Caco-2 (cell line): ENCODE measurements around the gene GPC6. TPM values are rescaled to one million over a fixed set of nuclear protein-coding genes. Genes with fewer than 3 reads are reported as not detected.

ENCODE experiments used
- BruUV-seq: library from RNA; stranded (reverse); fragments of 400-500 nt; replicated peaks from 2 replicates; lab custom pipeline; 2021; lab: Mats Ljungman, UMichigan
- CTCF ChIA-PET: fragments of 300-600 bp; sonication (Branson Sonifier 250); formaldehyde crosslinking; loops from one replicate; lab custom pipeline; 2022; ENCODE audit warnings: antibody characterized with exemption; lab: Charles Lee
- POLR2A ChIA-PET: fragments of 300-600 bp; sonication (Branson Sonifier 250); formaldehyde crosslinking; loops from one replicate; lab custom pipeline; 2022; ENCODE audit warnings: antibody characterized with exemption; lab: Charles Lee
- DNase-seq, 2 experiments: peaks; one replicate each; pipeline versions ENCODE4 v3.0.0 to v3.0.0-alpha.2; 2020 to 2022
- H3K27me3 ChIP-seq: replicated peaks from 2 replicates; pipeline ENCODE4 v1.6.0; 2011; ENCODE audit warnings: low read length; ENCODE audit not compliant: control insufficient read depth, insufficient read depth
- H3K36me3 ChIP-seq: 2 replicates; pipeline ENCODE4 v1.5.1; 2011; ENCODE audit warnings: low read length; ENCODE audit not compliant: control insufficient read depth, insufficient read depth
- H3K4me1 ChIP-seq: fragments of 250-450 bp; sonication (Bioruptor Pico); 2 replicates; pipeline ENCODE4 v1.5.1; 2020; ENCODE audit warnings: mild to moderate bottlenecking
- H3K4me3 ChIP-seq: 2 replicates; pipeline ENCODE4 v1.5.1; 2011; ENCODE audit warnings: low read depth, mild to moderate bottlenecking, control low read depth, low read length
- H3K9me3 ChIP-seq: fragments of 250-450 bp; sonication (Bioruptor Pico); 2 replicates; pipeline ENCODE4 v1.5.1; 2020; ENCODE audit warnings: mild to moderate bottlenecking, moderate library complexity
- H3K27ac Mint-ChIP-seq: one replicate; pipeline ENCODE4 v1.8.0; 2022; ENCODE audit warnings: mixed read lengths; ENCODE audit not compliant: unreplicated experiment
- H3K27me3 Mint-ChIP-seq: one replicate; pipeline ENCODE4 v1.8.0; 2022; ENCODE audit warnings: mixed read lengths; ENCODE audit not compliant: insufficient read depth, unreplicated experiment
- H3K36me3 Mint-ChIP-seq: one replicate; pipeline ENCODE4 v1.8.0; 2022; ENCODE audit warnings: mild to moderate bottlenecking, mixed read lengths; ENCODE audit not compliant: insufficient read depth, unreplicated experiment
- H3K4me1 Mint-ChIP-seq: one replicate; pipeline ENCODE4 v1.8.0; 2022; ENCODE audit warnings: low read depth, mixed read lengths; ENCODE audit not compliant: unreplicated experiment
- H3K4me3 Mint-ChIP-seq: one replicate; pipeline ENCODE4 v1.8.0; 2022; ENCODE audit warnings: mild to moderate bottlenecking, moderate library complexity, mixed read lengths; ENCODE audit not compliant: unreplicated experiment
- H3K9me3 Mint-ChIP-seq: one replicate; pipeline ENCODE4 v1.8.0; 2022; ENCODE audit warnings: mixed read lengths; ENCODE audit not compliant: unreplicated experiment
- CTCF ChIP-seq, 2 experiments: fragments of 200-600 bp in 1 of 2; IDR thresholded peaks; 1 replicate in 1 of 2; 2 replicates in 1 of 2; pipeline versions ENCODE4 v1.5.1 to v1.8.0; 2011 to 2022; ENCODE audit warnings: antibody characterized with exemption in 1 of 2, control low read depth in 1 of 2, inconsistent platforms in 1 of 2, low read depth in 1 of 2, low read length in 1 of 2, mild to moderate bottlenecking in 1 of 2, moderate library complexity in 1 of 2; ENCODE audit not compliant: insufficient read depth in 1 of 2, severe bottlenecking in 1 of 2, unreplicated experiment in 1 of 2
- intact Hi-C: fragments of 100-400 bp; cut with micrococcal nuclease; formaldehyde crosslinking; loops from one replicate; pipeline ENCODE4 v1.10.0; 2022; ENCODE audit not compliant: unreplicated experiment
- total RNA-seq: library from RNA; stranded (reverse); gene quantifications from 2 replicates; pipeline ENCODE4 v1.2.3, GENCODE V29; 2022

The GPC6 gene
- total RNA-seq, 1 experiment from 2014 or later = 0.16 TPM

- H3K27me3 ChIP-seq = no peaks in the 10 kb centered on the region
- no peak for DNase-seq
- POLR2A ChIA-PET = no interaction called here
- no peaks in the 10 kb centered on the region for H3K9me3 ChIP-seq
- CTCF ChIA-PET = no interaction called here
- no peak overlapping the region for H3K27ac Mint-ChIP-seq
- no peak for TF ChIP-seq CTCF (IDR thresholded peaks at IDR 0.05; ENCODE audit: insufficient read depth in 1 of 2, low read depth in 1 of 2, low read length in 1 of 2, severe bottlenecking in 1 of 2, unreplicated experiment in 1 of 2)
- H3K4me3 ChIP-seq = no peak overlapping the region
- H3K27me3 Mint-ChIP-seq = peaks cover 6% of the 10 kb centered on the region
- H3K4me1 Mint-ChIP-seq = no peaks in the 10 kb centered on the region
- no peak overlapping the region for H3K4me3 Mint-ChIP-seq
- intact Hi-C loops = no loop called here
- no peaks in the 10 kb centered on the region for H3K4me1 ChIP-seq
- H3K36me3 ChIP-seq = no peaks in the 10 kb centered on the region
- H3K36me3 Mint-ChIP-seq = no peaks in the 10 kb centered on the region
- BruUV-seq = no TSS peak
- peaks cover 8% of the 10 kb centered on the region for H3K9me3 Mint-ChIP-seq
Measured at GRCh38 chr13:94080527-94080926, 853.9 kb downstream of the GPC6 start.

- Mint-ChIP-seq H3K36me3 (no peaks in the 10 kb centered on the region), H3K4me1 (no peaks in the 10 kb centered on the region), H3K27me3 (peaks cover 6% of the 10 kb centered on the region), H3K4me3 (no peak overlapping the region), H3K27ac (no peak overlapping the region), H3K9me3 (no peaks in the 10 kb centered on the region)
- no peak for DNase-seq
- ChIA-PET CTCF (no interaction called here), POLR2A (no interaction called here)
- no peaks in the 10 kb centered on the region for H3K4me1 ChIP-seq
- no peaks in the 10 kb centered on the region for H3K9me3 ChIP-seq
- H3K27me3 ChIP-seq = no peaks in the 10 kb centered on the region
- no peak overlapping the region for H3K4me3 ChIP-seq
- intact Hi-C loops = no loop called here
- no peaks in the 10 kb centered on the region for H3K36me3 ChIP-seq
- no peak for TF ChIP-seq CTCF (IDR thresholded peaks at IDR 0.05; ENCODE audit: insufficient read depth in 1 of 2, low read depth in 1 of 2, low read length in 1 of 2, severe bottlenecking in 1 of 2, unreplicated experiment in 1 of 2)
- BruUV-seq = no TSS peak
Measured at GRCh38 chr13:94087100-94087499, 860.5 kb downstream of the GPC6 start.

DNA sequence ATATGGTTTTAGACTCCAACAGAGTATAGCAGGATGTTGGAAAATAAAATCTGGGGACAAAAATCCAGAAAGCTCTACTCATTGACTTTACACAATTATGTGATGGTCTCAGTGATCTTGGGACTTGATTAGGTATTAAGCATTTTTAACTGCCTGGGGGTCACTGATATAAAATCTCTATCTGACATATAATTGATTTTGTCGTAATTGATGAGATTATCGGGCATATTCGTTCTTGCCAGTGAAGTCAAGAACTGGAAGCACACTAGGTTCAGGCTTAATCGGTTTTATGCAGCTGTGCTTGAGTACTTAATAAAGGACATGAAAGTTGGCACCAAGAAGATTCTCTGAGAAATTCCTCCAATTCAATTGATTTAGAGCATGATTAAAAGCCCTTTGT, 862.1 kb downstream of the GPC6 start:
- no peak overlapping the region for H3K27ac Mint-ChIP-seq
- no peaks in the 10 kb centered on the region for H3K4me1 ChIP-seq
- H3K4me3 ChIP-seq = no peak overlapping the region
- ChIA-PET CTCF (no interaction called here), POLR2A (no interaction called here)
- peaks cover 13% of the 10 kb centered on the region for H3K9me3 Mint-ChIP-seq
- no TSS peak for BruUV-seq
- H3K4me3 Mint-ChIP-seq = no peak overlapping the region
- H3K27me3 ChIP-seq = no peaks in the 10 kb centered on the region
- TF ChIP-seq CTCF (IDR thresholded peaks at IDR 0.05; ENCODE audit: insufficient read depth in 1 of 2, low read depth in 1 of 2, low read length in 1 of 2, severe bottlenecking in 1 of 2, unreplicated experiment in 1 of 2) = no peak
- intact Hi-C loops = no loop called here
- no peaks in the 10 kb centered on the region for H3K4me1 Mint-ChIP-seq
- H3K36me3 ChIP-seq = no peaks in the 10 kb centered on the region
- no peaks in the 10 kb centered on the region for H3K36me3 Mint-ChIP-seq
- peaks cover 3% of the 10 kb centered on the region for H3K27me3 Mint-ChIP-seq
- DNase-seq = no peak
- no peaks in the 10 kb centered on the region for H3K9me3 ChIP-seq
